Measurements from ENCODE around the gene MSH5.

- TF ChIP-seq CTCF (IDR thresholded peaks at IDR 0.05) (no peak), REST (IDR thresholded peaks at IDR 0.05; ENCODE audit: insufficient read depth in 1 of 2, low read depth in 2 of 2, low read length in 1 of 2) (no peak), POLR2AphosphoS5 (IDR thresholded peaks at IDR 0.05; ENCODE audit: low read depth, low read length) (no peak)
Observed at GRCh38 chr6:31734821-31735406, 4.9 kb upstream of the MSH5 start.

All from Panc1 (cell line).